ENCODE results near the gene ARHGAP24.

The ARHGAP24 gene

DNA sequence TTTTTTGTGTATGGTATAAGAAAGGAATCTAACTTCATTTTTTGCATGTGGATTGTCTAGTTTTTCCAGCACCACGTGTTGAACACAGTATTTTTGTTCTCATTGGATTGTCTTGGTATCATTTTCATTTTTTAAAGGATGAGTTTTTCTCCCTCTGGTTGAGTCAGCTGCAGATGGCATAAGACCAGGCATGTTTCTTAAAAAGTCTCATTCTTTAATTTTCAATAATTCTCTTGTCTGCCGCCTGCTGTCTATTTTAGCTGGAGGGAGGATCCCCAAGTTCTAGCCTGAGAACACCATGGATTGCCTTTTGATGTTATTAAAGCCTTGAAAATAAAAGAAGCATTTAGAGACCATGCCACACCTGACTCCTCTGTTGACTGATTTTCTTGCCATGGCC lies 263.8 kb downstream of the ARHGAP24 start:
- DNase-seq (ENCODE audit: low read depth in 2 of 2), result no peak

DNA sequence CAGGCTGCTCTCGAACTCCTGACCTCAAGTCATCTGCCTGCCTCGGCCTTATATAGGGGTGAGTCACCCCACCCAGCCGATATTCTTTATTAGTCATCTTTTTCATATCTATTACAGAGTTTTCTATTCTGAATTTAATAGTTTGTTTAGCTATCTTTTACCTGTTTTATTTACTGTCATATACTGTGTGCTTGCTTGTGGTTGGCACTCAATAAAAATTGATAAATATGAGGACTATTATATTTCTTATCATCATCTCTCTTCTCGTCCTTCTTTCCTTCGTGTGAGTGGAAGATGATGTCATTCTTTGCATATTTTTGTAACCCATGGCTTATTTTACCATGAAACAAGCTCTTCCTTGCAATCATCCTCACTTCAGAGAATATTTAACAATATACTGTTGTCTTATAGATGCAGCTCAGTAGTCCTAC lies 265.5 kb downstream of the ARHGAP24 start:
- no peak for DNase-seq (ENCODE audit: low read depth in 2 of 2)

DNA sequence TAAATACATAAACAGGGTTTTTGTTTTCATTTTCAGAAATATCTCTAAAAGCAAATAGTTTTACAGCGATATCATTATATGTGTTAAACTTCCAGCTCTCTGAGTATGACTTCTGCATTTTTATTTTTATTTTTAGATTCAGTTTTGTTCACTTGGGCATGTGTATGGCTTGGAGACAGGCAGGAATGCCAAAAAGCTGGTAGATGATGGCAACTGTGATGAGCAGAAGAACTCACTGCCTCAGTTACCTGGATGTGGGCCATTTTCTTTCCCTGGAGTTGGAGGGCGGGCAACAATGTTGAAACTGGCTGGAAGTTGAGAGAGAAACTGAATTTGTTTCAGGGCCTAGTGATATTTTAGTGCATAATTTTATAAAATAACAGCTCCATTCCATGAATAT lies 266.4 kb downstream of the ARHGAP24 start:
- no peak for DNase-seq (ENCODE audit: low read depth in 2 of 2)

DNA sequence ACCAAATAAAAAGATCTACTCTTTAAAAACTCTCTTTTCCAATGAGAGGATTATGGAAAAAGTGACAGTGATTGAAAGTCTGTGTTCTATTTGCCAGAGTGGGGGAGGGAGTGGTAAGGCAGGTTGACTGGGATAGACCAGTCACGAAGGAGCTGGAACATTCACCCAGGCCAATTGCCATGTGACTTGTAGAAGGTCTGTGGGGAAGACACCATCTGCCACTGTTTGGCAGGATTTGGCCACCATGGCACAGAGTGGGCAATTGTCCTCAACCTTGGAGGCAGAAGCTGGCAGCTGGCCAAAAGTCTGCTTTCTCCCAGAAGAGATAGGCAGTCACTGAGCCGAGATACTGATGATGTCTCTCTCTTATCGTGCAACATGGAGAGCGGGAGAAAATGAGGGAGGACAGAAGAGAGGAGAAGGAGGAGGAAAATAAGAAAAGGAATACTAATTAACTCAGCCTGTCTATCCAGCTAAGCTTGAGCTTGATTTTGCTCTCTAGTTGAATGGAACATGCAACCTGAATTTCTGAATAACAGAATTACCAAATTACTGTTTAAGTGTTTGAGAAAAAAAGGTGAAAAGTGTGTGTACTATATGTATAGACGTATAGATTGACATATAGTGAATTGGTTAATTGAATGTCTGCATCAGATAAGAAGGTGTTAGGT lies 267.1 kb downstream of the ARHGAP24 start:
- DNase-seq (ENCODE audit: low read depth in 2 of 2), result no peak

DNA sequence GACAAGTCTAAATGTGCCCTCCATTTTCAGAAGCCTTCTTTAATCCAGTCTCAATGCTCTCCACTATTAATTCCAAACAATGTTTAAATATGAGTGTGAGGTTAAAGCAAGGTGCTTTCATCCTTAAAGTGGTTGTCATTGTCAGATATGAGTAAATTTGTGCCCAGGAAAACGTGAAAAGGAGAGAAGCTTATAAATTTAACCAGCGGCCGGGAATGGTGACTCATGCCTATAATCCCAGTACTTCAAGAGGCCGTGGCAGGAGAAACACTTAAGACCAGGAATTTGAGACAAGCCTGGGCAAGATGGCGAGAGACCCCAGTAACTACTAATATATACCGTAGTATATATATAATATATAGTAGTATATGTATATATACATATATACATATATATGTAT lies 270.0 kb downstream of the ARHGAP24 start:
- no peak for DNase-seq (ENCODE audit: low read depth in 2 of 2)

DNA sequence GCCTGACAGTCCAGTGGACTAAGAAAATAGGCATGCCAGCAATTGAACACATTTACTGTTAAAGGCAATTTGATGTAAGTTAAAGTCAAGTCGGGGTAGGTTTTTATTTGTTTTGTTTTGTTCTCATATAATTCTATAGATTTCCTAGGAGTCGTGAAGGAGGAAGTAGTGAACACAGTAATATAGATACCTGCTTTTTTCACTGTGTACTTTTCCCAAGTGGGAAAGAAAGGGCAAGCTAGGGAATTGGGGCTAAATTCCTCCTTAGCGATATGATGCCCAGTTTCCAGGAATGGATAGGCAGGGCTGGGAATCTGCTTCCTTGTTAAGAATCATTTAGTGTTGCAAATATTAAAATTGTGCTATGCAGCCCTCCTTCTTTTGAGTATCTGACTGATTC lies 271.0 kb downstream of the ARHGAP24 start:
- DNase-seq (ENCODE audit: low read depth in 2 of 2), result no peak

DNA sequence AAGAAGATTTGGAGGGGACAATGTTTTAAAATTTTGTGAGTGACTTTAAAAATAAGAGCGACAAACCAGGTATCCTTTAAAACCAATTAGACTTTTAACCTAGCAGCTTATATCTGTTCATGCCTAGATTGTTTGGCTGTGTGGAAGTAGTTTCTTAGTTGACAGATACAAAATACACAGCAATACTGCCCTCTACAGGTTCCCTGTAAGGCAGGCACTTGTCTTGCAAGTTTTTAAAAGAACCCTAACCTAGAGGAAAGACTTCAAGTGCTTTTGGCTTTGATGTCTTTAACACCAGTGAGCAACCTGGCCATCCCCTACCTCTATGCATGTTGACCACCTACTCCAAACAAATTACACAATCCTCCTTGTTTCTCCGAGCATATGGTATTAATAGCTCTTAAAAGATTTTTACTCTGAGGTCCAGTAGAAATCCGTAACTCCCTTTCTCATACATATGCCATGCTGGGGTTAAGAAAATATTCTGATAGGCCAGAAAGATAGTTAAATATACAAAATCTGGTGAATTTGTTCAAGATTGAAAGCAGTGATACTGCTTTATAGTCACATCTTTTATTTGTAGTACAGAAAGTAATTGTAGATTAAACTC lies 273.0 kb downstream of the ARHGAP24 start:
- no peak for DNase-seq (ENCODE audit: low read depth in 2 of 2)

DNA sequence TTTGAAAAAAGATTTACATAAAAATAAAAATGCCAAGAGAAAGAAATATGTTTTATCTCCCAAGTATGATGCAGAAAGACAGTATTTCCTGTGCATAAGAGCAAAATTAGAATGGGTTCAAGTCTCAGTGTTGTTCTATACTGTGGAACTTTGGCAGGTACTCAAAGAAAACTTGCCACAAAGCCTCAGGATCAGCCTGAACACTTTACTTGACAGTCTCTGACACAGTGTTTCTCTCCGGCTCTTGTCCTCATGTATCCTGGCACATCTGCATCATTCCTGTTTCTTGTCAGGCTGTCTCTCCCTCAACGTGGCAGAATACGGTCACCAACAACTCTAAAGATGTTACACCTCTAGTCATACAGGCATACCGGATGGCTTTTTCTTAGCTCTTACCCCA lies 273.7 kb downstream of the ARHGAP24 start:
- DNase-seq (ENCODE audit: low read depth in 2 of 2), result no peak

DNA sequence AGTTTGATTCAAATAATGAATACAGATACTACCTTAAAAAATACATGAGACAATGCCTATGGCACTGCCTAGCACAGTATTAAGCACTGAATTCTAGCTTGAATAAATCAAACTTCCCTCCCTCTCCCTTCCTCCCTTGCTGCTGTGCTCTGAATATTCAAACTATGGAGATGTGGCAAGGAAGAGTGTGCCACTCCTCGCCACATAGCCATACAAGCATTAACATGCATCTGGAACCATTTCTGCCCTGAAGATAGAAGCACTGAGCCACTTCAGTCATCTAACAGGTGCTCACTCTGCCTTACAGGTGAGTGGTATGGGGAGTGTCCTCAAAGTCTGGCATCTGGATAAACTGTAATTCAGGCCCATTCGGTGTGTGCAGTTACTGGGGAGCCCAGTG lies 276.9 kb downstream of the ARHGAP24 start:
- DNase-seq (ENCODE audit: low read depth in 2 of 2), result no peak

DNA sequence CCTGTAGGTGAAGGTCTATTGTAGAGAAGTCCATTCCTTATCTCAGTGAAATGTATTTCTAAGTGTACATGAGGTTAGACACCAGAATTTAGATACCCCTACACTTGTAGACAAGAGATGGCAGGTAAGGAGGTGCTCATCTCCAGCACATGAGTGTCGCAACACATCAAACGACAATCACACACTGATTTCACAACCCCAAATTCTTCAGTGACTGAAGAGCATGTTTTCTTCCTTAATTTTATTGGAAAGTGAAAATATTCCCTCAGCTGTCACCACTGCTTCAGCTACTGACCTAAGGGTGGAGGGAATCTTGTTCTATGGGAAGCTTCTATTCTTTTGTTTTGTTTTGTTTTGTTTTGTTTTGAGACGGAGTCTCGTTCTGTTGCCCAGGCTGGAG lies 280.3 kb downstream of the ARHGAP24 start:
- DNase-seq (ENCODE audit: low read depth in 2 of 2), result no peak

DNA sequence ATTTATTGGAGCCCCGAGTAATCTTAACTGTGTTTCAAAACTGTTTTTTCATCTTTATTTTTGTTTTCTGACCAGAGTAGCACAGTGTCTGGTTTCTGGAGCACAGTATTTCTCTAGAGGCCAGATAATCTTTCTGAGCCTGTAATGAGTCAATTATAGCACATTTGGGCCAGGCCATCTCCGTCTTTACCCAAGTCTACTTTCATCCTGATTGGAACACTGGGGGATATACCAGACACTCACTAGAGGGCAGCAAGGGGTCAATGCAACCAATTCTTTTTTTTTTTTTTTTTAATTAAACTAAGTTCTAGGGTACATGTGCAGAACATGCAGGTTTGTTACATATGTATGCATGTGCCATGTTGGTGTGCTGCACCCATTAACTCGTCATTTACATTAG lies 282.0 kb downstream of the ARHGAP24 start:
- no peak for DNase-seq (ENCODE audit: low read depth in 2 of 2)

DNA sequence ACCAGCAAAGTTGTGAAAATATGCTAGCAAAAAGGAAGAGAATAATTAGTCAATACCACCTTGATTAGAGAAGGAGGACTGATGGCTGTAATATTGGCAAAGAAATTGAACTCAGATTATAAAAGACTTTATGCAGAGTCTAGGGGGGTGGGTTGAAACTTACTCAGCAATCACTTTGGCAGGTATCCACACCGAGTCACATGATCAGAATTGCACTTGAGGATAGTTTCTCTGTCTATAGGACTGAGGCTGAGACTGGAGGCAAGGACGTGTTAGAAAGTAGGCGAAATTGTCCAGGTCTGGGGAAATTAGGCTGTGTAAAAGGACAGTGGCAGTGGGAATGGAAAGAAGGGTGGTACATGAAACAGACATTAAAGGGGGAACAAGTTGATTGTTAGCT lies 284.4 kb downstream of the ARHGAP24 start:
- no peak for DNase-seq (ENCODE audit: low read depth in 2 of 2)

DNA sequence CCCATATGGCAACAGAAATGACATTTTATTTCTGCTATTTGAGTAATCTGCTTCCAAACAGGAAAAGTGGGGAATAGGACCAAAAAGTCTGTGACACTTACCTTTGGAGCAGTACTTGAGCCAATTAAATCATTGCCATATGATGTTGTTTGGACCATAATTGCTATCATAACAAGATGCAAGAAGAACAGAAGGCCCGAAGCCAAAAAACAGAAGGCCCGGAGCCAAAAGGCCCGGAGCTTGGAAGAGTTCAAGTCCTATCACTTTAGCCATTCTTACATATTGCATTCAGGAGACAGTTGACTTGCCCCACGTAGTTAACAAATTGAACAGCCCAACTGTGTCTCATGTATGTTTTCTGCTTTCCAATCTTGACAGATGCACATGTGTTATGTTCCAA lies 285.6 kb downstream of the ARHGAP24 start:
- DNase-seq (ENCODE audit: low read depth in 2 of 2), result no peak

DNA sequence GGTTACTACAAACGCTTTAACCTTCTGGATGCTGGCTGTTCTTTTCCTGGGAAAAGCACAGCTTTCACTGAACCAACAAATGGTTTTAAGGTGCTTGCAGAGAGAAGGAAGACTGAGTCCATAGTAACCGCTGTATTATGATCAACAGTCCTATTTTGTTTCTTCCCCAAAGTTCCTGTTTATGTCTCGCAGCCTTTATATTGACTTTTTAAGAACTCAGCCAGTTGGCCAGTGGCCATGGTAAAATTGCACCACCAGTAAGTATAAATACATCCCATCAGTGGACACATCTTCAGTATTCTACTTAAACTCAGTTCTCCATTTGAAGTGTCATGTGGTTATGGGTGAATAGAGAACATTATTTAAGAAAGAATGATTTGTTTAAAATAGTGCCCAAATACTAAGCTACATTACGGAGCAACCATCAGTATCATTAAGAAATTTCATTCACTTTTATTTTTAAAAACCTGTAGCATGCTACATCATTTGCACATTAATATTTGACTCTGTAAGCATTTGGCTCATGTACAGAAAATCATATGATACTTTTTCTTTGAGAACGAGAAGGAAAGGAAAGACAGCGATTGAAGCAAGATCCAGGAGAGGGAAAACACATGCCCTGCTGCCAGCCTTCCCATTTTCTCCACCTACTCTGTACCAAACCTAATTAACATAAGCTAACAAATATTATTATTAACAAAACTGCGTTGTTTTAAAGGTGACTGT lies 287.0 kb downstream of the ARHGAP24 start:
- DNase-seq (ENCODE audit: low read depth in 2 of 2), result no peak

DNA sequence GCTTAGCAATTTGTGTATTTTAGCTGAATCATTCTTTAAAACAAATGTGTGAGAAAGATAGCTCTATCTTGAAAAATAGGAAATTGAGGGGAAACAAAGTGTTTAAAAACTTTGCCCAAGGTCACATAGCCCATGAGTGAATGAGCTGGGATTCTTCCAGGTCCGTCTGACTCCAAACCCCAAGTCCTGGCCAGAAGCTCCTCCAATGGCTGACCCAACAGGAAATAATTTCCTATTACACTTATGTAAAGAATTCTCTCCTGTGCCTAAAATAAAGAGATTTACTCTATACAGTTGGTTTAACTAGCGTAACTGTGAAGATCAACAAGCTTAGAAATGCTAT lies 287.6 kb downstream of the ARHGAP24 start:
- no peak for DNase-seq (ENCODE audit: low read depth in 2 of 2)

DNA sequence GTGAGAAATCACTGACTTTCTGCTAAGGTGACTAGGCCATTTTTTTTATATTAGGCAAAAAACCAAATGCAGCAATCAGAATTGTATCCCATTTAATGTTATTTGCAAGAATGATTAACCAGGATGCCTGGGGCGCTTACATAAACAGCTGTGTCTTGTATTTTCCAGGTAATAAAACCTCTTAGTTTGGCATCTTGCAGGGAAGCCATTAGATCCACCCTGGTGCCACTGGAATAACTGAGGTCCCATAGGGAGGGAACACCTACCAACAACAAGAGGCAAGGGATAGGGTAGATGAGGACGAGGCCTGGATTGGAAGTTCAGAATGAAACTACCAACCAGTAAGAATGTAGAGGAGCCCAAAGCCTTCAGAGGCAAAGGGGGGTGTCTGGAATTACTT lies 288.3 kb downstream of the ARHGAP24 start:
- DNase-seq (ENCODE audit: low read depth in 2 of 2), result no peak

DNA sequence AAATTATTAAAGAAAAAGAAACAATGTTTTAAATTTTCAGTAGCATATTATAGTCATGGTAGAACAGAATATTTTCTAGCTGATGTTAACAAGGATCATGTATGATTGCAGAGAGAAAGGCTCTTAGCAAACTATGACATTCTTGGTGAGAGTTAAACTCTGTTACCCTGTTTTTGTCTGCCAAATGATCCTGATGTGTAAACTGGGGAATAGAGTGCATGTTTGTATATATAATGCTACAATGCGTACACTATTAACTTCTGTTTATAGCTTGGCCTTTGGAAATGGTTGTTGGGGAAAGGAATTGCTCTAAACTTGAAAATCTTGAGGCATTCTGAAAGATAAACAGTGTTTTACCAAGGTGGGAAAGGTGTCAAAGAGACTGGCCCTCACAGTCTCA lies 292.7 kb downstream of the ARHGAP24 start:
- DNase-seq (ENCODE audit: low read depth in 2 of 2), result no peak

DNA sequence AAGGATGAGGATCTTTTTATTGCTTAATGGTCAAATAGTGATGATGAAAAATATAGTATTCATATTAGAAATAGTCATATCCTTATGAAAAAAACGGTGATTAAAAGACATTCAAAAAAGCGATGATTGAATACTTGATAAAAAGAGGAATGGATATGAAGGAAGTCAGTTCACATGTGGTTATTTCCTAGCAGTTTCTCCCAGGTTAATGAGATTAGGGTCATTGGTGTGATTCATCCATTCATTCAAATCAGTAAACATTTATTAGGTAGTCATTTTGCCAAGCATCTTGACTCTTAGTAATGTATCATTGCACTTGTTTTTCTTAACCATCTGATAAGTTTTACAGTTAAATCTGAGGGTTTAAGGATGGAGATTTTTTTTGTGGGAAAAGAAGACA lies 294.1 kb downstream of the ARHGAP24 start:
- no peak for DNase-seq (ENCODE audit: low read depth in 2 of 2)

DNA sequence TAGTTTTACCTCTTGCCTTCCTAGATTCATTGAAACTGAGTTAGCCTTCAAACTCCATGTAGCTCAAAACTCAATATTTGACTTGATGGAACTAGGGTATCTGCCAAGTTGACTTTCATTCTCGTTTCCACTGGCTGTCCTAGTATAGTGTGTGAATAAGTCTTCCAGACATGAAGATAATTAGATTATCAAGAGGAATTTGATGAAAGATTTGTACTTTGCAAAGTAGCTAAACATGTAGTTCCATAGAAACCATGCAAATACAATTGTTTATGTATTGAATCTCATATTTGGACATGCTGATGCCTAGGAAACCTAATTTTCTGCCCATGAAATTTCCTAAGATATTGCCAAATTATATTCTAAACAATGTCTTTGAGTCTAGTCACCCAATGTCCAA lies 297.5 kb downstream of the ARHGAP24 start:
- no peak for DNase-seq (ENCODE audit: low read depth in 2 of 2)

DNA sequence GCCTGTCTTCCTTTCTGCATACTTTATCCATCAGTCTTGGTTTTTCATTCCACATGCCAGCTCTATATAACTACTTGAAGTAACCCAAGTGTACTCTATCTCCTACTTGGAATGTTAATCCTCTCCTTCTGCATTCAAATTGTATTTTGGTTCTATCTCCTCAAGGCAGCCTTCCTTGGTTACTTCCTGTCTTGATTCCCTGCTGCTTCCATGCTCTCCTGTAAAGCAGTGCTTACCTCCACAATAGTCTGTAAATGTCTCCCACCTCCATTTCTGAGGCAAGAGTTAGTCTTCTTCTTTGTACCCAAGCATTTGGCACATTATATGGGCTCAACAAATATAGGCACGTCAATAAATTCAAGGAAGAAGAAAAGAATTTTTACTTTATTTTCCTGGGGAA lies 298.4 kb downstream of the ARHGAP24 start:
- DNase-seq (ENCODE audit: low read depth in 2 of 2), result no peak

DNA sequence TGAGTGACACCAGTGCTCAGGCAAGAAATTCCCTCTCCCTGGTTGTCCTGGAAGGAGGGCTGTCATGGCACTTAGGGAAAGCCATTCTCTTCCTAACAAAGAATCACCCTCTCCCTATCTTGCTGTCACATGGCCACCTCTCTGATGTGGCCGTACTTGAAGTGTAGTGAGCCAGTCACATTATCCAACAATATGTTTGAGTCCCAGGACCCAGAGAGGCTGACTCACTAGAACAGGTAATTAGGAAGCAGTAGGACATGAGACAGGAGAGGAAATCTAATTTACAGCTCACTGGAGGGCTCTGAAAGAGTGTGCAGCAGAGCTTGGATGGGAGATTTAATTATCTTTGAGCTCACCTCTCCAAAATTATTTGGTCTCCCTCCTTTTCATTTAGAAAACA lies 299.1 kb downstream of the ARHGAP24 start:
- no peak for DNase-seq (ENCODE audit: low read depth in 2 of 2)

DNA sequence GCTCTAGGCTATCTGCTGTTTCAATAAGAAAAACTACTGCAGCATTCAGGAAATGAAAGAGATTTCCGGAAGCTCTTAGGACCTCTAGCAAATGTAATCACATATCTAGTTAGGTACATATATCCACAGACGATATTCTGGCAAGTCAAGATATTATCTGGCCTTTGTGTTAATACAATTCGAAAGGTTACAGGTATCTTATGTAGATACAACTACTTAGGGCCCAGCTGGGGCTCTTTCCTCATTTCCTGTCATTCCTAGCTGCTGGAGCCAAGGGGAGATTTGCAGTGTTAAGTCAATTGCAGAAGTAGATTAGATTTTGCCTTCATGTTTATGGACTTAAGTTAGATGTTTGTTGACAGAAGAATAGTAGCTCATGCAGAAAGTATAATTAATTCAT lies 299.5 kb downstream of the ARHGAP24 start:
- no peak for DNase-seq (ENCODE audit: low read depth in 2 of 2)

DNA sequence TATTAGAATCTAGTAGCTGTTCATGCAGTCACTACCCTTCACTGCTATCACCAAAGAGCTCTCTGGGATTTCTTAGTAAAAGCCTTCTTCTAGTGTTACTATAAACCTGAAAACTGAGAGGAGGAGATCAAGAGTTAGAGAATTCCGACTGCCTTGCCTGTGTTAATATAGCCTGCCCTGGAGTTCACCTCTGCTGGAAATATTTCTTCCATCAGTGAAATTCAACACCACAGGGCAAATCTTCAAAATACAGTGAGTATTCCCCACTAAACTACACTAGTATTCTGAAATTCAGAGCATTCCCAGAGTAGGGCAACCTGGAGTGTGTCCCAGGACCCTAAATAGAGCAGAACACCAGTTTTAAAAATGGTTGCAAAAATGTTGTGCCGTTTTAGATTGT lies 301.1 kb downstream of the ARHGAP24 start:
- no peak for DNase-seq (ENCODE audit: low read depth in 2 of 2)
